ENCODE results near the gene SLC33A1.

- no peak for TF ChIP-seq CTCF (IDR thresholded peaks at IDR 0.05)
- no peak for TF ChIP-seq POLR2A (IDR thresholded peaks at IDR 0.05)
Observed at GRCh38 chr3:155809181-155809580, 45.0 kb downstream of the SLC33A1 start.
